Esophagus squamous epithelium (tissue), 4 donors: Measurements from ENCODE around the gene TGFB1I1.

ENCODE experiments used
- CTCF ChIP-seq, 6 experiments: fragments of 450-650 bp in 4 of 6; fragments of 200-600 bp in 2 of 6; sonication (generic) in 2 of 6; IDR thresholded peaks; one replicate each; pipeline ENCODE4 v1.5.1; 2016 to 2019; ENCODE audit warnings: antibody characterized with exemption in 6 of 6, mild to moderate bottlenecking in 4 of 6, moderate library complexity in 4 of 6
- POLR2A ChIP-seq, 4 donors: fragments of 450-650 bp; IDR thresholded peaks; one replicate each; pipeline ENCODE4 v1.6.1; 2017; ENCODE audit warnings: antibody characterized with exemption in 4 of 4, mild to moderate bottlenecking in 4 of 4, moderate library complexity in 3 of 4

GRCh38 chr16:31467151-31467773, 4.7 kb upstream of the TGFB1I1 start:
- TF ChIP-seq CTCF (IDR thresholded peaks at IDR 0.05) (no peak), POLR2A (IDR thresholded peaks at IDR 0.05) (no peak)
